HCT116 (cell line): ENCODE measurements around the gene ATG5. TPM values are rescaled to one million over a fixed set of nuclear protein-coding genes. Genes with fewer than 3 reads are reported as not detected.

ENCODE experiments used
- ATAC-seq: fragments of 200-7000 bp; cut with Tn5 transposase; 2 replicates; pipeline ENCODE4 v1.9.1; 2020; ENCODE audit warnings: mild to moderate bottlenecking, moderate library complexity
- BruUV-seq: library from RNA; stranded (reverse); fragments of 400-500 nt; replicated peaks from 2 replicates; lab custom pipeline; 2021; lab: Mats Ljungman, UMichigan
- CTCF ChIA-PET: fragments of 300-600 bp; sonication (Branson Sonifier 250); formaldehyde crosslinking; loops from one replicate; lab custom pipeline; 2021; ENCODE audit warnings: antibody characterized with exemption; lab: Charles Lee
- POLR2A ChIA-PET: fragments of 300-600, 350-600 bp; sonication (Branson Sonifier 250); formaldehyde crosslinking; loops from one replicate; lab custom pipeline; 2021; ENCODE audit warnings: antibody characterized with exemption; lab: Charles Lee
- RAD21 ChIA-PET, 2 experiments: fragments of 300-600 bp; sonication (Branson Sonifier 250); formaldehyde crosslinking; loops; one replicate each; lab custom pipeline; 2023; ENCODE audit warnings: low total read pairs in 2 of 2; ENCODE audit not compliant: uncharacterized antibody in 2 of 2, unreplicated experiment in 2 of 2, low non-redundant PET in 1 of 2; lab: Charles Lee
- DNase-seq: peaks from one replicate; pipeline ENCODE4 v3.0.0-alpha.2; 2010; ENCODE audit warnings: low read depth, low spot score
- H2AFZ ChIP-seq: fragments of 200-600 bp; shearing (Covaris generic), sonication (generic); 2 replicates; pipeline ENCODE4 v1.6.1; 2017; ENCODE audit warnings: low read depth, mixed run types, mixed read lengths, antibody characterized with exemption, low read length; ENCODE audit not compliant: poor library complexity, severe bottlenecking
- H3K27ac ChIP-seq: 2 replicates; pipeline ENCODE4 v1.5.1; 2012; ENCODE audit warnings: low read depth, low read length
- H3K27me3 ChIP-seq: fragments of 200-600 bp; sonication (generic); 2 replicates; pipeline ENCODE4 v1.6.1; 2016; ENCODE audit warnings: mixed run types, low read length, mixed read lengths; ENCODE audit not compliant: insufficient read depth
- H3K36me3 ChIP-seq, 2 experiments: fragments of 200-500 bp in 1 of 2; fragments of 200-600 bp in 1 of 2; sonication (Bioruptor generic) in 1 of 2; sonication (generic) in 1 of 2; 2 replicates each; pipeline versions ENCODE4 v1.5.1 to v1.6.1; 2014 to 2016; ENCODE audit warnings: low read length in 2 of 2, inconsistent platforms in 1 of 2, mixed read lengths in 1 of 2, mixed run types in 1 of 2; ENCODE audit not compliant: insufficient read depth in 2 of 2, control insufficient read depth in 1 of 2
- H3K4me1 ChIP-seq, 2 experiments: fragments of 200-600 bp in 1 of 2; sonication (generic) in 1 of 2; 2 replicates each; pipeline versions ENCODE4 v1.5.1 to v1.6.1; 2012 to 2017; ENCODE audit warnings: low read length in 2 of 2, inconsistent platforms in 1 of 2, mild to moderate bottlenecking in 1 of 2, mixed read lengths in 1 of 2, mixed run types in 1 of 2, moderate library complexity in 1 of 2; ENCODE audit not compliant: insufficient read depth in 2 of 2, control insufficient read depth in 1 of 2
- H3K4me2 ChIP-seq: fragments of 200-600 bp; sonication (generic); 2 replicates; pipeline ENCODE4 v1.6.1; 2017; ENCODE audit warnings: mixed run types, low read length, mixed read lengths
- H3K4me3 ChIP-seq, 2 experiments: fragments of 200-600 bp in 1 of 2; sonication (generic) in 1 of 2; replicated peaks in 1 of 2; 2 replicates each; pipeline ENCODE4 v1.5.1; 2011 to 2016; ENCODE audit warnings: low read length in 2 of 2, control low read depth in 1 of 2, low read depth in 1 of 2, mild to moderate bottlenecking in 1 of 2, mixed read lengths in 1 of 2, mixed run types in 1 of 2
- H3K79me2 ChIP-seq: fragments of 200-600 bp; sonication (generic); 2 replicates; pipeline ENCODE4 v1.6.1; 2017; ENCODE audit warnings: mild to moderate bottlenecking, mixed run types, low read length, moderate library complexity, mixed read lengths; ENCODE audit not compliant: insufficient read depth
- H3K9ac ChIP-seq: fragments of 200-600 bp; sonication (generic); 2 replicates; pipeline ENCODE4 v1.6.1; 2016; ENCODE audit warnings: low read length, mixed read lengths
- H3K9me2 ChIP-seq: fragments of 200-600 bp; sonication (generic), shearing (Covaris generic); 2 replicates; pipeline ENCODE4 v1.6.1; 2017; ENCODE audit warnings: mixed run types, mild to moderate bottlenecking, moderate library complexity; ENCODE audit not compliant: insufficient read depth
- H3K9me3 ChIP-seq, 2 experiments: fragments of 200-500 bp in 1 of 2; fragments of 200-600 bp in 1 of 2; sonication (Bioruptor generic) in 1 of 2; sonication (generic) in 1 of 2; 2 replicates each; pipeline ENCODE4 v1.6.1; 2014 to 2017; ENCODE audit warnings: low read length in 2 of 2, mixed read lengths in 2 of 2, inconsistent platforms in 1 of 2, low read depth in 1 of 2, mild to moderate bottlenecking in 1 of 2, mixed run types in 1 of 2, moderate library complexity in 1 of 2; ENCODE audit not compliant: control insufficient read depth in 1 of 2, insufficient read depth in 1 of 2
- H4K20me1 ChIP-seq: fragments of 200-600 bp; sonication (generic), shearing (Covaris generic); 2 replicates; pipeline ENCODE4 v1.6.1; 2017; ENCODE audit warnings: mixed run types, mild to moderate bottlenecking, moderate library complexity; ENCODE audit not compliant: insufficient read depth
- CBX3 ChIP-seq: IDR thresholded peaks from 2 replicates; pipeline ENCODE4 v1.6.1; 2012; ENCODE audit warnings: low read depth
- EZH2phosphoT487 ChIP-seq: fragments of 200-600 bp; IDR thresholded peaks from 2 replicates; pipeline ENCODE4 v1.6.1; 2018; ENCODE audit warnings: antibody characterized with exemption, borderline replicate concordance
- FOSL1 ChIP-seq: IDR thresholded peaks from 2 replicates; pipeline ENCODE4 v1.6.1; 2012; ENCODE audit warnings: low read depth
- RAD21 ChIP-seq: IDR thresholded peaks from 2 replicates; pipeline ENCODE4 v1.6.1; 2012; ENCODE audit warnings: low read depth, mild to moderate bottlenecking
- SP1 ChIP-seq: IDR thresholded peaks from 2 replicates; pipeline ENCODE4 v1.6.1; 2012; ENCODE audit warnings: low read depth
- ZFX ChIP-seq: fragments of 450-650 bp; IDR thresholded peaks from 2 replicates; pipeline ENCODE4 v1.6.1; 2017
- intact Hi-C: fragments of 100-400 bp; cut with micrococcal nuclease; formaldehyde crosslinking; loops from 2 replicates; pipeline ENCODE4 v1.10.0; 2022
- total RNA-seq: library from RNA; stranded (reverse); gene quantifications from one replicate; pipeline ENCODE4 v1.2.1, GENCODE V29; 2021; ENCODE audit not compliant: unreplicated experiment
- TF ChIP-seq, protein P1 (sequence below), 3 experiments: fragments of 200-600 bp in 1 of 3; sonication (generic) in 1 of 3; IDR thresholded peaks in 2 of 3; conservative IDR thresholded peaks in 1 of 3; 2 replicates each; pipeline ENCODE4 v1.5.1; 2012 to 2017; ENCODE audit warnings: low read depth in 2 of 3, low read length in 2 of 3, antibody characterized with exemption in 1 of 3, borderline replicate concordance in 1 of 3, control low read depth in 1 of 3, mild to moderate bottlenecking in 1 of 3, mixed read lengths in 1 of 3, mixed run types in 1 of 3, moderate library complexity in 1 of 3; ENCODE audit not compliant: insufficient read depth in 1 of 3
- TF ChIP-seq, protein P2 (sequence below): IDR thresholded peaks from 2 replicates; pipeline ENCODE4 v1.6.1; 2011; ENCODE audit warnings: mild to moderate bottlenecking, low read length, moderate library complexity; ENCODE audit not compliant: insufficient replicate concordance; ENCODE audit errors: extremely low read depth

The ATG5 gene
- total RNA-seq, 1 experiment from 2014 or later, result 39.6 TPM

DNA sequence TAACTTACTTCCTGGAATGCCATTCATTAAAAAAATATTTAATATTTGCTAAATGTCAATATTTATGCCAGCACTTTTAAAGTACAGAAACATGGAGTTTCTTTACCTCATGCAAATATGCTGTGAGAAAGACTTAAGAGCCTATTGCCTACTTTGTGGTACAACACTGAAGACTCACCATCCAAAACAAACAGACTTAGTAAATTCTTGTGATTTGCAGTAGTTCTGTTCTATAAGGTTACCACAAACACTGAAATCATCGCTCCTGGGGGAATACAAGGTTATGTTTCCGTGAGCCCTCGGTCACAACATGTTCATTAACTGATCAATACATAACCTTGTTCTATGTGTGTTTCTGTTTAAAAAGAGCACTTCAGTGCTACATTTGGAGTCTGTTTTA lies 78.3 kb downstream of the ATG5 start:
- H4K20me1 ChIP-seq, result 0 out of 2 replicates have a peak, but pooled peaks cover 4% of the 10 kb centered on the region
- no peak for TF ChIP-seq SP1
- TF ChIP-seq, protein P1, sequence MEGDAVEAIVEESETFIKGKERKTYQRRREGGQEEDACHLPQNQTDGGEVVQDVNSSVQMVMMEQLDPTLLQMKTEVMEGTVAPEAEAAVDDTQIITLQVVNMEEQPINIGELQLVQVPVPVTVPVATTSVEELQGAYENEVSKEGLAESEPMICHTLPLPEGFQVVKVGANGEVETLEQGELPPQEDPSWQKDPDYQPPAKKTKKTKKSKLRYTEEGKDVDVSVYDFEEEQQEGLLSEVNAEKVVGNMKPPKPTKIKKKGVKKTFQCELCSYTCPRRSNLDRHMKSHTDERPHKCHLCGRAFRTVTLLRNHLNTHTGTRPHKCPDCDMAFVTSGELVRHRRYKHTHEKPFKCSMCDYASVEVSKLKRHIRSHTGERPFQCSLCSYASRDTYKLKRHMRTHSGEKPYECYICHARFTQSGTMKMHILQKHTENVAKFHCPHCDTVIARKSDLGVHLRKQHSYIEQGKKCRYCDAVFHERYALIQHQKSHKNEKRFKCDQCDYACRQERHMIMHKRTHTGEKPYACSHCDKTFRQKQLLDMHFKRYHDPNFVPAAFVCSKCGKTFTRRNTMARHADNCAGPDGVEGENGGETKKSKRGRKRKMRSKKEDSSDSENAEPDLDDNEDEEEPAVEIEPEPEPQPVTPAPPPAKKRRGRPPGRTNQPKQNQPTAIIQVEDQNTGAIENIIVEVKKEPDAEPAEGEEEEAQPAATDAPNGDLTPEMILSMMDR (IDR thresholded peaks at IDR 0.05 in 2 of 3, conservative IDR thresholded peaks at IDR 0.05 in 1 of 3; ENCODE audit: borderline replicate concordance in 1 of 3, insufficient read depth in 1 of 3, low read depth in 2 of 3, low read length in 2 of 3), result no peak
- TF ChIP-seq ZFX, result no peak
- intact Hi-C loops, result no loop called here
- no peak overlapping the region for H3K27ac ChIP-seq
- H3K79me2 ChIP-seq, result peaks cover 18% of the 10 kb centered on the region
- H3K4me1 ChIP-seq, result peaks cover 0 to under 1% of the 10 kb centered on the region in 2 experiments; a peak in 1 of 4 replicates
- no peak overlapping the region for H3K4me3 ChIP-seq
- POLR2A ChIA-PET, result no interaction called here
- no peak for ATAC-seq
- RAD21 ChIA-PET, result no interaction called here
- no peak overlapping the region for H2AFZ ChIP-seq
- no TSS peak for BruUV-seq
- H3K9me2 ChIP-seq, result no peaks in the 10 kb centered on the region
- no peak overlapping the region for H3K4me2 ChIP-seq
- H3K27me3 ChIP-seq, result no peaks in the 10 kb centered on the region
- CTCF ChIA-PET, result no interaction called here
- H3K9me3 ChIP-seq, result no peaks in the 10 kb centered on the region
- DNase-seq, result no peak
- no peak overlapping the region for H3K9ac ChIP-seq
- H3K36me3 ChIP-seq, result peaks cover 3 to 7% of the 10 kb centered on the region in 2 experiments; a peak in 2 of 4 replicates

DNA sequence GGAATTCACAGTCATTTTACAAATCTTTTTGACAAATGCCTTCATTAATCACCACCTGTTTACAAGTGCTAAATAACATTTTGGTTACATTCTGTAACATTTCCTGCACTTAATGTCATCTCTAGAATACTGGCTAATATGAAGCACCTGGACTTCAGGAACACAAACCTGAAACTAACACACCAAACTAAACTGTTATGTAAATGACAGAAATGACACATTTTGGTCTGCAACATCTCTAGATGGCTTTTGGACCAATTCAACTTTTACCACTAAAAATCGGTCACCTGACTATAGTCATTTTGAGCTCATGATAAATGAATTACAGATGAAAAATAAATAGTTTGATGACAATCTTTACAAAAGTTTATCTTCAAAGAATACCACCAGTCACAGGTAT lies 80.6 kb downstream of the ATG5 start:
- H3K27me3 ChIP-seq, result no peaks in the 10 kb centered on the region
- H3K9me2 ChIP-seq, result no peaks in the 10 kb centered on the region
- ChIA-PET POLR2A (no interaction called here), CTCF (no interaction called here), RAD21 (no interaction called here)
- intact Hi-C loops, result no loop called here
- no peaks in the 10 kb centered on the region for H3K4me1 ChIP-seq
- H3K9ac ChIP-seq, result no peak overlapping the region
- 0 out of 2 replicates have a peak, but pooled peaks cover 4% of the 10 kb centered on the region for H4K20me1 ChIP-seq
- H3K27ac ChIP-seq, result no peak overlapping the region
- H3K79me2 ChIP-seq, result peaks cover 6% of the 10 kb centered on the region; the same call in 1 of the 2 replicates
- H3K4me2 ChIP-seq, result no peak overlapping the region
- H3K9me3 ChIP-seq, result no peaks in the 10 kb centered on the region
- ATAC-seq (no peak), DNase-seq (no peak)
- H3K36me3 ChIP-seq, result peaks cover 3 to 7% of the 10 kb centered on the region in 2 experiments; a peak in 2 of 4 replicates
- TF ChIP-seq, protein P2, sequence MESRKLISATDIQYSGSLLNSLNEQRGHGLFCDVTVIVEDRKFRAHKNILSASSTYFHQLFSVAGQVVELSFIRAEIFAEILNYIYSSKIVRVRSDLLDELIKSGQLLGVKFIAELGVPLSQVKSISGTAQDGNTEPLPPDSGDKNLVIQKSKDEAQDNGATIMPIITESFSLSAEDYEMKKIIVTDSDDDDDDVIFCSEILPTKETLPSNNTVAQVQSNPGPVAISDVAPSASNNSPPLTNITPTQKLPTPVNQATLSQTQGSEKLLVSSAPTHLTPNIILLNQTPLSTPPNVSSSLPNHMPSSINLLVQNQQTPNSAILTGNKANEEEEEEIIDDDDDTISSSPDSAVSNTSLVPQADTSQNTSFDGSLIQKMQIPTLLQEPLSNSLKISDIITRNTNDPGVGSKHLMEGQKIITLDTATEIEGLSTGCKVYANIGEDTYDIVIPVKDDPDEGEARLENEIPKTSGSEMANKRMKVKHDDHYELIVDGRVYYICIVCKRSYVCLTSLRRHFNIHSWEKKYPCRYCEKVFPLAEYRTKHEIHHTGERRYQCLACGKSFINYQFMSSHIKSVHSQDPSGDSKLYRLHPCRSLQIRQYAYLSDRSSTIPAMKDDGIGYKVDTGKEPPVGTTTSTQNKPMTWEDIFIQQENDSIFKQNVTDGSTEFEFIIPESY, result no peak
- TF ChIP-seq FOSL1 (no peak), CBX3 (no peak), EZH2phosphoT487 (no peak), RAD21 (no peak), SP1 (no peak)
- H3K4me3 ChIP-seq, result no peak overlapping the region
- no peak overlapping the region for H2AFZ ChIP-seq
- no TSS peak for BruUV-seq
